Posterior cingulate gyrus (tissue), 11 donors: ENCODE data around the gene ASIC4.

ENCODE experiments used
- DNase-seq, 10 donors: peaks; one replicate each; pipeline versions ENCODE4 v3.0.0 to v3.0.0-alpha.2; 2020 to 2021; ENCODE audit warnings: mixed read lengths in 3 of 10
- intact Hi-C: fragments of 100-400 bp; cut with DNase I; formaldehyde crosslinking; loops from one replicate; pipeline ENCODE4 v1.15.1; 2023

Gene ASIC4

GRCh38 chr2:219478916-219479315 is 35.4 kb upstream of the ASIC4 start:
- intact Hi-C loops = no loop called here
- DNase-seq = no peak

GRCh38 chr2:219480004-219480403 is 34.3 kb upstream of the ASIC4 start:
- no peak for DNase-seq

GRCh38 chr2:219482674-219483405 is 31.4 kb upstream of the ASIC4 start:
- intact Hi-C loops = loop anchor here (5.0 kb wide), 1 partner anchor 39 kb away; no protein-coding TSS in a partner anchor
- DNase-seq = no peak

More at GRCh38 chr2:219480004-219480403, 34.3 kb upstream of the ASIC4 start:
- intact Hi-C loops = loop anchor here (5.0 kb wide), 1 partner anchor 42 kb away; no protein-coding TSS in a partner anchor

- intact Hi-C loops = loop anchor here (5.0 kb wide), 1 partner anchor 39 kb away; no protein-coding TSS in a partner anchor
- no peak for DNase-seq
These were observed 30.6 kb upstream of the ASIC4 start for GRCh38 chr2:219483451-219484342.

- intact Hi-C loops = loop anchor here (5.0 kb wide), 1 partner anchor 38 kb away; no protein-coding TSS in a partner anchor
- DNase-seq = no peak
These were observed 29.7 kb upstream of the ASIC4 start for GRCh38 chr2:219484343-219485200.

GRCh38 chr2:219485201-219485580 is 29.1 kb upstream of the ASIC4 start:
- DNase-seq = no peak
- intact Hi-C loops = no loop called here

- intact Hi-C loops = no loop called here
- no peak for DNase-seq
These were observed 27.8 kb upstream of the ASIC4 start for GRCh38 chr2:219486380-219486959.

- DNase-seq = peak in 1 of 10 donors; percentile 63
- intact Hi-C loops = no loop called here
These were observed 26.0 kb upstream of the ASIC4 start for GRCh38 chr2:219488149-219488843.

GRCh38 chr2:219488844-219489194 is 25.5 kb upstream of the ASIC4 start:
- intact Hi-C loops = no loop called here
- DNase-seq = no peak

GRCh38 chr2:219489315-219489714 is 25.0 kb upstream of the ASIC4 start:
- intact Hi-C loops = no loop called here
- no peak for DNase-seq

GRCh38 chr2:219490186-219490585 is 24.1 kb upstream of the ASIC4 start:
- intact Hi-C loops = no loop called here

GRCh38 chr2:219490600-219491130 is 23.6 kb upstream of the ASIC4 start:
- intact Hi-C loops = no loop called here
- peak in 1 of 10 donors; percentile 77 for DNase-seq

More at GRCh38 chr2:219490186-219490585, 24.1 kb upstream of the ASIC4 start:
- peak in 1 of 10 donors; percentile 82 for DNase-seq

GRCh38 chr2:219491278-219491963 is 22.9 kb upstream of the ASIC4 start:
- intact Hi-C loops = no loop called here

GRCh38 chr2:219492575-219492974 is 21.7 kb upstream of the ASIC4 start:
- DNase-seq = no peak
- intact Hi-C loops = no loop called here

More at GRCh38 chr2:219491278-219491963, 22.9 kb upstream of the ASIC4 start:
- no peak for DNase-seq

- intact Hi-C loops = no loop called here
- DNase-seq = no peak
These were observed 21.2 kb upstream of the ASIC4 start for GRCh38 chr2:219493086-219493485.

- intact Hi-C loops = no loop called here
- no peak for DNase-seq
These were observed 19.2 kb upstream of the ASIC4 start for GRCh38 chr2:219494952-219495530.

- DNase-seq = peak in 9 of 10 donors; percentile 45 to 92 (median 65)
- intact Hi-C loops = no loop called here
These were observed 18.7 kb upstream of the ASIC4 start for GRCh38 chr2:219495531-219496122.
